IPS DF 6.9 (cell line): ENCODE data around the gene DDX10.

Experiments used
- DNase-seq: peaks from one replicate; pipeline ENCODE4 v3.0.0-alpha.2; 2013; ENCODE audit warnings: low read depth, low spot score
- H3K27ac ChIP-seq: one replicate; pipeline ENCODE4 v1.5.1; 2013; ENCODE audit warnings: low read length, control low read depth
- H3K27me3 ChIP-seq: 2 replicates; pipeline ENCODE4 v1.6.1; 2013; ENCODE audit warnings: mild to moderate bottlenecking, low read length; ENCODE audit not compliant: control insufficient read depth, insufficient read depth
- H3K36me3 ChIP-seq: 2 replicates; pipeline ENCODE4 v1.6.1; 2013; ENCODE audit warnings: low read length; ENCODE audit not compliant: control insufficient read depth, insufficient read depth
- H3K4me1 ChIP-seq: 2 replicates; pipeline ENCODE4 v1.6.1; 2013; ENCODE audit warnings: low read length; ENCODE audit not compliant: control insufficient read depth, insufficient read depth
- H3K4me3 ChIP-seq: 2 replicates; pipeline ENCODE4 v1.5.1; 2013; ENCODE audit warnings: mild to moderate bottlenecking, low read length
- H3K9me3 ChIP-seq: 2 replicates; pipeline ENCODE4 v1.6.1; 2013; ENCODE audit warnings: low read length, inconsistent platforms; ENCODE audit not compliant: control insufficient read depth, insufficient read depth
- WGBS: extraction: QIAGEN DNeasy Blood & Tissue Kit; methylation state at CpG from one replicate; pipeline ENCODE4 v1.1.7; 2013; ENCODE audit warnings: mixed read lengths, missing lambda C conversion rate; ENCODE audit not compliant: insufficient read length, insufficient coverage; 5-methylcytosine and 5-hydroxymethylcytosine counted together

DDX10 gene

GRCh38 chr11:108895579-108896480 lies 231.0 kb downstream of the DDX10 start:
- no CpG with 5 or more reads among the region's 8 CpGs for whole genome bisulfite sequencing
- no peak overlapping the region for H3K27ac ChIP-seq
- no peaks in the 10 kb centered on the region for H3K4me1 ChIP-seq
- no peaks in the 10 kb centered on the region for H3K36me3 ChIP-seq
- no peaks in the 10 kb centered on the region for H3K9me3 ChIP-seq
- no peak overlapping the region for H3K4me3 ChIP-seq
- no peaks in the 10 kb centered on the region for H3K27me3 ChIP-seq
- no peak for DNase-seq

GRCh38 chr11:108897071-108897481 lies 232.2 kb downstream of the DDX10 start:
- no CpG with 5 or more reads among the region's 1 CpG for WGBS
- no peak for DNase-seq
- no peak overlapping the region for H3K27ac ChIP-seq

GRCh38 chr11:108897916-108898315 lies 233.0 kb downstream of the DDX10 start:
- Histone ChIP-seq H3K36me3 (no peaks in the 10 kb centered on the region), H3K4me3 (no peak overlapping the region), H3K4me1 (no peaks in the 10 kb centered on the region), H3K9me3 (no peaks in the 10 kb centered on the region), H3K27me3 (no peaks in the 10 kb centered on the region), H3K27ac (no peak overlapping the region)
- no CpG with 5 or more reads among the region's 5 CpGs for whole genome bisulfite sequencing
- DNase-seq, result no peak

More at GRCh38 chr11:108897071-108897481, 232.2 kb downstream of the DDX10 start:
- H3K4me3 ChIP-seq, result no peak overlapping the region
- no peaks in the 10 kb centered on the region for H3K27me3 ChIP-seq
- no peaks in the 10 kb centered on the region for H3K36me3 ChIP-seq
- no peaks in the 10 kb centered on the region for H3K4me1 ChIP-seq
- H3K9me3 ChIP-seq, result no peaks in the 10 kb centered on the region

GRCh38 chr11:108901359-108901758 lies 236.5 kb downstream of the DDX10 start:
- Histone ChIP-seq H3K4me1 (no peaks in the 10 kb centered on the region), H3K27ac (no peak overlapping the region), H3K36me3 (no peaks in the 10 kb centered on the region), H3K27me3 (no peaks in the 10 kb centered on the region), H3K4me3 (no peak overlapping the region), H3K9me3 (no peaks in the 10 kb centered on the region)
- DNase-seq, result no peak
- WGBS, result no CpG with 5 or more reads among the region's 3 CpGs

GRCh38 chr11:108902027-108902469 lies 237.2 kb downstream of the DDX10 start:
- no CpG with 5 or more reads among the region's 2 CpGs for WGBS
- H3K27ac ChIP-seq, result no peak overlapping the region

GRCh38 chr11:108904480-108904879 lies 239.6 kb downstream of the DDX10 start:
- no CpG with 5 or more reads among the region's 1 CpG for WGBS
- no peak for DNase-seq
- H3K4me3 ChIP-seq, result no peak overlapping the region
- no peaks in the 10 kb centered on the region for H3K27me3 ChIP-seq
- no peaks in the 10 kb centered on the region for H3K36me3 ChIP-seq
- H3K27ac ChIP-seq, result no peak overlapping the region
- H3K4me1 ChIP-seq, result no peaks in the 10 kb centered on the region
- no peaks in the 10 kb centered on the region for H3K9me3 ChIP-seq

More at GRCh38 chr11:108902027-108902469, 237.2 kb downstream of the DDX10 start:
- H3K9me3 ChIP-seq, result no peaks in the 10 kb centered on the region
- no peak for DNase-seq
- no peak overlapping the region for H3K4me3 ChIP-seq
- H3K27me3 ChIP-seq, result no peaks in the 10 kb centered on the region
- no peaks in the 10 kb centered on the region for H3K36me3 ChIP-seq
- H3K4me1 ChIP-seq, result no peaks in the 10 kb centered on the region

GRCh38 chr11:108906329-108906728 lies 241.5 kb downstream of the DDX10 start:
- no peak overlapping the region for H3K4me3 ChIP-seq
- H3K4me1 ChIP-seq, result no peaks in the 10 kb centered on the region
- no peak overlapping the region for H3K27ac ChIP-seq
- no peak for DNase-seq
- H3K27me3 ChIP-seq, result no peaks in the 10 kb centered on the region
- no peaks in the 10 kb centered on the region for H3K36me3 ChIP-seq
- no peaks in the 10 kb centered on the region for H3K9me3 ChIP-seq

GRCh38 chr11:108906826-108907225 lies 242.0 kb downstream of the DDX10 start:
- H3K36me3 ChIP-seq, result no peaks in the 10 kb centered on the region
- no peak for DNase-seq
- H3K27ac ChIP-seq, result no peak overlapping the region
- whole genome bisulfite sequencing, result no CpG with 5 or more reads among the region's 2 CpGs
- no peak overlapping the region for H3K4me3 ChIP-seq
- H3K9me3 ChIP-seq, result no peaks in the 10 kb centered on the region
- no peaks in the 10 kb centered on the region for H3K4me1 ChIP-seq
- H3K27me3 ChIP-seq, result no peaks in the 10 kb centered on the region

GRCh38 chr11:108909041-108909440 lies 244.2 kb downstream of the DDX10 start:
- WGBS, result no CpG with 5 or more reads among the region's 5 CpGs
- no peak overlapping the region for H3K4me3 ChIP-seq
- no peak overlapping the region for H3K27ac ChIP-seq
- no peaks in the 10 kb centered on the region for H3K36me3 ChIP-seq
- no peaks in the 10 kb centered on the region for H3K27me3 ChIP-seq
- DNase-seq, result no peak
- H3K9me3 ChIP-seq, result no peaks in the 10 kb centered on the region
- no peaks in the 10 kb centered on the region for H3K4me1 ChIP-seq

GRCh38 chr11:108909921-108910320 lies 245.1 kb downstream of the DDX10 start:
- Histone ChIP-seq H3K27me3 (no peaks in the 10 kb centered on the region), H3K4me3 (no peak overlapping the region), H3K36me3 (no peaks in the 10 kb centered on the region), H3K27ac (no peak overlapping the region), H3K4me1 (no peaks in the 10 kb centered on the region), H3K9me3 (no peaks in the 10 kb centered on the region)
- no CpG with 5 or more reads among the region's 3 CpGs for WGBS
- DNase-seq, result no peak

GRCh38 chr11:108912581-108912980 lies 247.7 kb downstream of the DDX10 start:
- no peak overlapping the region for H3K27ac ChIP-seq
- WGBS, result no CpG with 5 or more reads among the region's 1 CpG

More at GRCh38 chr11:108912581-108912980, 247.7 kb downstream of the DDX10 start:
- no peaks in the 10 kb centered on the region for H3K9me3 ChIP-seq
- no peaks in the 10 kb centered on the region for H3K36me3 ChIP-seq
- H3K4me1 ChIP-seq, result no peaks in the 10 kb centered on the region
- H3K4me3 ChIP-seq, result no peak overlapping the region
- H3K27me3 ChIP-seq, result no peaks in the 10 kb centered on the region
- DNase-seq, result no peak
